ENCODE results near the gene BLOC1S5.
"Not testable (repeated sequence)": the region's sequence is repeated elsewhere in the genome, so short reads cannot be mapped to it uniquely, and the experiment has no call there.

BLOC1S5 gene

DNA sequence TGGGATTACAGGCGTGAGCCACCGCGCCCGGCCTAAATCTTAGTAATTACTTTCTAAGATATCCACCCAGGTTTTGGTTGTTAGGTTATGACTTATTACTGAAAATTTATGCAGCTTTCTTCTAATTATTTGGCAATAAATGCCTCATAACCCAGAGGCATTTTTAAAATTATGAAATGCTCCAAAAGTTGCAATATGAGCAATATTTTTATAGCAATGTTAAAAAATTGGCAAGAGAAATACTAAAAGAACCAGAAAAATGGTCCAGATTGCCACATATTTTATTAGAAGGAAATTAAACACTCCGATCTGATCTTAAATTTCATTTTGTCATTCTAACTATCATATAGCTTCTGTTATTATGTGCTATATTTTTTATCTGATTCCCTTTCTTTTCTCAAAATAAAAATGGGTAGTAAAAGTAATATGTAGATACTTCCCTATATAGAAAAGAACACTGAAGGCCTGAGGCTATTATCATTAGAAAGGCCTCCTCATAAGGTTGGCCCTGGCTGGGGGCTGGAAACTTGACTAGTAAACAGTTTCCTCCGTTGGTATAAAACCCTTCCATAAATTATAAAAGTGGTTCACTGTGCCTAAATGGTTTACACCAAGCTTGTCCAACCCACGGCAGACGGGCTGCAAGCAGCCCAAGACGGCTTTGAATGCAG, 22.1 kb downstream of the BLOC1S5 start:
- DNase-seq: no peak

GRCh38 chr6:8034107-8034506, 30.1 kb downstream of the BLOC1S5 start:
- DNase-seq: not testable (repeated sequence)

DNA sequence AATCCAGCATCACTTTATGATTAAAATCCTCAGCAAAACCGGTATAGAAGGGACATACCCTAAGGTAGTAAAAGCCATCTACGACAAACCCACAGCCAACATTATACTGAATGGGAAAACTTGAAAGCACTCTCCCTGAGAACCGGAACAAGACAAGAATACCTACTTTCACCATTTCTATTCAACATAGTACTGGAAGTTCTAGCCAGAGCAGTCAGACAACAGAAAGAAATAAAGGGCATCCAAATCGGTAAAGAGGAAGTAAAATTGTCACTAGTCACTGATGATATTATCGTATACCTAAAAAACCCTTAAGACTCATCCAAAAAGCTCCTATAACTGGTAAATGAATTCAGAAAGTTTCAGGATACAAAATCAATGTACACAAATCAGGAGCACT, 33.3 kb downstream of the BLOC1S5 start:
- no peak for DNase-seq

DNA sequence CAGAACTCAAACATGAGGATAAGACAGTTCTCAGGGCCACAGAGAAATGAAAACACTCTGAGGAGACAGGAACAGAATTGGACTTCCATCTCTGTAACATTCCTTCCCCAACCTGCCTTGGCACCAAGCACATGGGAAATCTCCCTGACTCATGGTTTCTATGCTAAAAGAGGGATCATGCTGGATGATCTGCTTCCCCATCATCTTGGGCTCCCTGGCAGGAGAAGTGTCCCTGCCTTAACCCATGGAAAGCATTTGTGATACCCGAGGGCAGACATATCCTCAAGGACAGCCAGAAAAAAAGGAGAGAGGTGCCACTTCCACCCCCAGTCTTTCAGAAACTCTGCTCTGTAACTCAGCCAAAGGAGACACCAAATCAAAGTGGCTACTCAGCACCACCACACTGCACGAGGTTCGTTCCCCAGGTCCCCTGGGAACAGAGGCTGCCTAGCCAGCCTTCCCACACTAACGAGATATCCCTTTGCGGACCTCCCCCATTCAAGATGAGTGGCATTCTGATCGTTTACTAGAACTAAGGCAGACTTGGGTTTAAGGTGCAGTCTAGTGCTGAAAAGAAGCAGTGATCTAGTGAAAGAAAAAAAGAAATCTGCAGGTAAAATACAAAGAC, 34.8 kb downstream of the BLOC1S5 start:
- DNase-seq: no peak

DNA sequence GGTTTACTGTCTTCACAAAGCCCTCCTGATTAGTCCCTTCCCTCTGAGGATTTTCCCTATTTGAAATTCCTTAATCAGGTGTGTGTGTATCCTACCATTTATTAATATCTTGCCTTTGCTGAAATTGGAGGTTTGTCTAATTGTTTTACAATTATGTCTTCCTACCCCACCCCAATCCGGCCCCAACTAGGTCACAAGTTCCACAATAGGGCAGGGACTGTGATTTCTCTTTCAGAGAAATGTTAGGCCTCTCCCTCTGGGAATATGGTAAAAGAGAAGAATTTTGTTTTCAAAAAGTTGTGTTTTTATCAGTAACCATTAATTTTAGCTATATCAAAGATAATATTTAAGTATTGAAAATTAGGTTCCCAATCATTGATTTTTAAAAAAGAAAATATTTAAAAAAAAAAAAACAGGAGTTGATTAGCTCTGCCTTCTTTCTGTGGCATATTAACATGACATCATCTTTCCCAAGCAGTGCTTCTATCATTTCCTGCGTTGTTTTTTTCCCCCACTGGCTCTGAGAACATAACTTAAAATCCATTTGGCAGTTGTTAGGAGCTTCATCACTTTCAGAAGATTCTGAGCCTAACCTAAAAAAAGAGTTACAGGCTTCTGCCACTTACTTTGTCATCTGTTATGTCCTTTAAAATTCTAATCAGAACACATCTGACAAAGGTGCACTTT, 36.1 kb downstream of the BLOC1S5 start:
- no peak for DNase-seq

- no peak for DNase-seq
Measured at GRCh38 chr6:8026800-8027199, 37.4 kb downstream of the BLOC1S5 start.

- no peak for DNase-seq
Measured at GRCh38 chr6:8025191-8025590, 39.0 kb downstream of the BLOC1S5 start.

DNA sequence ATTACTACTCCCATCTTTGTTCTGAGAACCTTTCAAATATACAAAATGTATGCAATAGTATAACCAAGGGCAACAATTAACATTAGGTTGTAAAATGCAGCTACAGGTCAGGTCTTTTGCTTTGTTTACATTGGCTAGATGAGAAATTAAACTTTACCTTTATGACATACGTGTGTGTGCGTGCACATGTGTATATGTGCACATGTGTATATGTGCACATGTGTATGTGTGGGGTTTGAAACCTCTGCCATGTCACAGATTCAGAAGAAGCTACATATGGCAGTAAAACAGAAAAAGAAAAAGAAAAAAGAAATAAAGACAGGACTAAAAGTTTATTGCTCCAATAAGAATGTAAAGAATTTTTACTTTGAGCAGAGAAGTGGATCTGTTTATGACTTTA, 40.6 kb downstream of the BLOC1S5 start:
- DNase-seq: no peak

GRCh38 chr6:8020083-8020482, 44.1 kb downstream of the BLOC1S5 start:
- DNase-seq: no peak

- no peak for DNase-seq
Measured at GRCh38 chr6:8017705-8018104, 46.5 kb downstream of the BLOC1S5 start.

- no peak for DNase-seq
Measured at GRCh38 chr6:8017276-8017701, 46.9 kb downstream of the BLOC1S5 start.

GRCh38 chr6:8014947-8015346, 49.2 kb downstream of the BLOC1S5 start:
- no peak for DNase-seq

DNA sequence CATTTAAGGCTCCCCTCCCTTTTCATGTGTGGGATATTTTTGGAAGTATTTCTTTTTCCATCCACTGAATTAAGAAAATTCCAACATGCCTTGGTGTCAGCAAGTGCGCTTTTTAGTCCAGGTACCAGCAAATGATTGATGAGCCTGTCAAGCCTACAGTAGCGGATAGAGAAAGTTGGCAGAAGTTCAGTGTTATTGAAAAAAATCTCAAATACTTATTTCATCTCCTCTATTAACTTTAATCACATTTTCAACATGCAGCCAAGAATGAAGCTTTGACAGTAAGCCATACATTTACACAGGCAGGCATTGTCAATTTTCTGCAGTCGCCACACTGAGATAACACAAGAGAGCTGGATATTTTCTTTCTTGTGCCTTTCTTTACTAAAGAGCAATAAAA, 50.4 kb downstream of the BLOC1S5 start:
- DNase-seq: no peak

- no peak for DNase-seq
Measured at GRCh38 chr6:8006208-8006607, 58.0 kb downstream of the BLOC1S5 start.

GRCh38 chr6:8005136-8005535, 59.1 kb downstream of the BLOC1S5 start:
- no peak for DNase-seq

DNA sequence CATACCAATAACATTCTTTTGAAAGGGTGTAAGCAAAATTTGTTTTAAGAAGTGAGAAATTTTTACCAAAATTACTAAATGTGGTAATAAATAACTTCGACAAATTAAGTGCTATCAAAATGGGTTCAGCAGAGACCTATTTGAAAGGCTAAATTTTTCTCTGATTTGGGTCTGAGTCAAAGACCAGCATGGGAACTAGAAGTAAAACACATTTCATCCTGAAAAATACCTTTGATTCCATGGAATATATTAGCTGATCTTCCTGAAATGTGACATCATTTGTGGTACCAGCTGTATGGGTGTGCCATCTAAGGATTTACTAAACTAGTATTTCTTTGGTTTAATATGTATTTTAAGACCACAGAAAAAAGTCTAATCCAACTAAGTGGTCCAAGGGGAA, 63.6 kb downstream of the BLOC1S5 start:
- no peak for DNase-seq

DNA sequence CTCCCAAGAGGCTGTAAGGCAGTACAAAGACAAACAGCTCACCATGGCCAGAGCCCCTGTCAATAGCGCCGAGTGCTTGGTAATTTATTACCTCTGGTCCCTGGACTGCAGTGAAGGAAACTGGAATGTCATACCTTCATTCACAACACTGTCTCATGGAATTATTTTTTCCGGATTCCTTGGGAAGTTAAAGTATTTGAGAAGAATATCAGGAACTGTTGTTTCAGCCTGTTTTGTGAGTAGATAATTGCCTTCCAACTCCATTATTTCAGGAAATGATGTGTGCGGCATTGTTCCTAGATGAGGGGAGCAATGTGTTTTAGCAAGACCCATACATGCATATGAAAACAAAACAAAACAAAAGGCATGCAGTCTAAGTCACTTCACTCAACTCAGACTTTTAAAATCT, 64.0 kb downstream of the BLOC1S5 start:
- no peak for DNase-seq

- DNase-seq: no peak
Measured at GRCh38 chr6:7999201-7999600, 65.0 kb downstream of the BLOC1S5 start.

GRCh38 chr6:7998103-7998725, 66.0 kb downstream of the BLOC1S5 start:
- no peak for DNase-seq

DNA sequence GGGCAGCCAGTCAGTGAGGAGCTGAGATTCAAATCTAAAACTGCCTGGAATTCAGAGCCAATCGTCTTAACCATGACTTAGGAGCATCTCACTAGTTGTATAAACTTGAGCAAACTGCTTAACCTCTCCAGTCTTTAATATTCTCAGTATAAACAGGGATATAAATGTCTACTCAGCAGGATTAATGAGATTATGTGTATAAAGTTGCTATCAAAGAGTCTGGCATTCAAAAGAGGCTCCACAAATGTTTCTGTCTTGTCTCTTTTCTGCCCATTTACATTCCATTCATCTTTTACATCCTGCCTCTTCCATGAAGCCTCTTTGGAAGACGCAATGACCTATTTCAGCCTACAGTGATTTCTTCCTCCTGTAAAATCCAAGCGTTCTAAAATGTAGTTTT, 66.9 kb downstream of the BLOC1S5 start:
- DNase-seq: no peak

DNA sequence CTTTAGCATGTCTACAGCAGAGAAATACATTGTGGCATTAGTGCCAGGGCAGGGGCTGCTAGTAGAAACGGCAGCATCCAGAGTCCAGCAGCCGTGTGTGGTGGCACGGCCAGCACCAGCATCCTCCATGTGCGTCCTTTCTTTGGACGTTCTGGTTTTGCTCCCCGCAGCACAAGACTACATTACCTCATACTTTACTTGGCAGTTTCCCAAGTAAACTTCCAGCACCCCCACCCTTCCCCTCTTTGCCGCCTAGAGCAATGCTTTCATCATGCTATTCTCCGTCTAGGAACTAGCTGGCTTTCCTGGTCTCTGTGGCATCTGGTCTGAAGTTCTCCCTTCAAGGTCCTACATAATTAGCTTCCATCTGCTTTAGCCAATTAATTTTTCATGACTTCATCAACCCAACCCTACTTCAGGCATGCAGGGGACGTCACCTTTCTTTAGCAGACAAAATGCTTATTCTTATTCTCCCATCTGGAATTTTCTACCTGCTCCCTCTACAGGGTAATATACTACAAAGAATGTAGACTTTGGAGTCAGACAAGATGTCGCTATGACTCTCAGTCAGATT, 67.6 kb downstream of the BLOC1S5 start:
- DNase-seq: no peak

- DNase-seq: no peak
Measured at GRCh38 chr6:7993952-7994351, 70.2 kb downstream of the BLOC1S5 start.

DNA sequence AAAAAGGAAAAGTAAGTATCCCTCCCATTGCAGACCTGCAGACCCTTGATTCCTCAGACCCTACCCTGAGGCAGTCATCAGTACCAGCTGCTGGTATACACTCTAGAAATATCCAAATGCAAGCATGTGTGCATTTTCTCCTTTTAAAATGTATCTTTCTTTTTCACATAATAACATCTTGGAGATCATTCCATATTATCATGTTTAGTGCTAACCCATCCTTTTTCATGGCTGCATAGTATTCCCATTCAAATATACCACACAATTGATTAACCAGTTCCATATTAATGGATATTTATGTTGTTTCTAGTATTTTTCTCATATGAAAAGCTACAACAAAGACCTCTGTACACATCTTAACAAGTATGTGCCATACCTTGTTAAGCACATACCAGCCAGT, 70.8 kb downstream of the BLOC1S5 start:
- DNase-seq: no peak
